GM13977 (cell line): ENCODE results near the gene TIA1.

Experiments
- DNase-seq: peaks from one replicate; pipeline ENCODE4 v3.0.0; 2012; ENCODE audit warnings: low spot score
- in situ Hi-C: fragments of 300-500 bp; cut with MboI; formaldehyde crosslinking; loops from one replicate; pipeline ENCODE4 v1.12.0; 2022; ENCODE audit warnings: low sequenced_read_pairs, low pct_unique_long_range_greater_than_20kb, mixed read lengths, inconsistent platforms; ENCODE audit not compliant: unreplicated experiment
- TF ChIP-seq, protein P1 (sequence below): IDR thresholded peaks from 2 replicates; pipeline ENCODE4 v1.5.1; 2012; ENCODE audit warnings: mild to moderate bottlenecking, control low read depth; ENCODE audit not compliant: insufficient read depth; ENCODE audit errors: extremely low read depth, missing control alignments

Gene TIA1

DNA sequence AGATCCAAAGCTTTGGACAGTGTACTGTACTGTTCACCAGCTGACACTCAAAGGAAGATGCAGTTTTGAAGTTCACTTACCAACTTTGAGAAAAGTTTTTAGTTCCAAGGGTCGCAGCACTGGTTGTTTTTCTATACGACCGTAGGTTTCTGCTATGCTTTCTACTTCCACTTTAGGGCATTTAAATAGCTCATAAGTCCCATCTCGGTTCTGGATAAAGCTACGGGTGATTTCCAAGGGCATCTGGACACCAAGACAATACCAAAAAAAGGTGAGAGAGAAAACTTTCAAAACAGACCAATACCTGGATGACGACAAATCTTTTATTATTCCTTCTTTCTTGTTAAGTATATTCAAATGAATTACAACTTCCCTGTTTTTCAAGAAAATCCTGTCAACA lies 87.9 kb downstream of the TIA1 start:
- no peak for DNase-seq
- TF ChIP-seq, protein P1, sequence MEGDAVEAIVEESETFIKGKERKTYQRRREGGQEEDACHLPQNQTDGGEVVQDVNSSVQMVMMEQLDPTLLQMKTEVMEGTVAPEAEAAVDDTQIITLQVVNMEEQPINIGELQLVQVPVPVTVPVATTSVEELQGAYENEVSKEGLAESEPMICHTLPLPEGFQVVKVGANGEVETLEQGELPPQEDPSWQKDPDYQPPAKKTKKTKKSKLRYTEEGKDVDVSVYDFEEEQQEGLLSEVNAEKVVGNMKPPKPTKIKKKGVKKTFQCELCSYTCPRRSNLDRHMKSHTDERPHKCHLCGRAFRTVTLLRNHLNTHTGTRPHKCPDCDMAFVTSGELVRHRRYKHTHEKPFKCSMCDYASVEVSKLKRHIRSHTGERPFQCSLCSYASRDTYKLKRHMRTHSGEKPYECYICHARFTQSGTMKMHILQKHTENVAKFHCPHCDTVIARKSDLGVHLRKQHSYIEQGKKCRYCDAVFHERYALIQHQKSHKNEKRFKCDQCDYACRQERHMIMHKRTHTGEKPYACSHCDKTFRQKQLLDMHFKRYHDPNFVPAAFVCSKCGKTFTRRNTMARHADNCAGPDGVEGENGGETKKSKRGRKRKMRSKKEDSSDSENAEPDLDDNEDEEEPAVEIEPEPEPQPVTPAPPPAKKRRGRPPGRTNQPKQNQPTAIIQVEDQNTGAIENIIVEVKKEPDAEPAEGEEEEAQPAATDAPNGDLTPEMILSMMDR, result no peak
- in situ Hi-C loops, result no loop called here
